KBM-7 (cell line): Measurements from ENCODE around the gene PMFBP1.

ENCODE experiments used
- DNase-seq: peaks from one replicate; pipeline ENCODE4 v3.0.0-alpha.2; 2015
- in situ Hi-C: fragments of 300-500 bp; cut with MboI; formaldehyde crosslinking; loops from 2 replicates; pipeline ENCODE4 v1.14.3; 2020; ENCODE audit warnings: low sequenced_read_pairs, low pct_unique_long_range_greater_than_20kb, mixed read lengths

Gene PMFBP1

DNA sequence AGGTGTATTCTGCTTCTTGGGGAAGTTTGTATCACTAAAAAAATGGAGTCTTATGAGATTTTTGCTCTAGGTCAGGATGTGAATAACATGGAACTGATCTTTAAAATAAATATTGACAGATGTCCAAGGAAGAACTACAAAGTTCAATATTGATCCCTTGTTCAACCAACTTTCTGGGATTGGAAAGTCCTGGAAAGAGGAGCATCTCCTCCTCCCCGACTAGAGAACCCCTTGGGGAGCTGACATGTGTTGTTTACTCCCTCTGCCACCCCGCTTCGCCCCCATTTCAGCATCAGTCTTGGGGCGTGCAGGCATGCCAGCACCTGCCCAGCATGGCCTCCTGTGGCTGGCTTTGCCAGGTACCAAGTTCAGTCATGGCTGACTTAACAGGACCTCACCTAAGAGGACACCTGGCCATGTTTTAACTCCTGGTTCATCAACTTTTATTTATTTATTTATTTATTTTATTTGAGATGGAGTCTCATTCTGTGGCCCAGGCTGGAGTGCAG, 33.8 kb downstream of the PMFBP1 start:
- in situ Hi-C loops = loop anchor here (25.0 kb wide), 1 partner anchor 324 kb away; no protein-coding TSS in a partner anchor
- no peak for DNase-seq

DNA sequence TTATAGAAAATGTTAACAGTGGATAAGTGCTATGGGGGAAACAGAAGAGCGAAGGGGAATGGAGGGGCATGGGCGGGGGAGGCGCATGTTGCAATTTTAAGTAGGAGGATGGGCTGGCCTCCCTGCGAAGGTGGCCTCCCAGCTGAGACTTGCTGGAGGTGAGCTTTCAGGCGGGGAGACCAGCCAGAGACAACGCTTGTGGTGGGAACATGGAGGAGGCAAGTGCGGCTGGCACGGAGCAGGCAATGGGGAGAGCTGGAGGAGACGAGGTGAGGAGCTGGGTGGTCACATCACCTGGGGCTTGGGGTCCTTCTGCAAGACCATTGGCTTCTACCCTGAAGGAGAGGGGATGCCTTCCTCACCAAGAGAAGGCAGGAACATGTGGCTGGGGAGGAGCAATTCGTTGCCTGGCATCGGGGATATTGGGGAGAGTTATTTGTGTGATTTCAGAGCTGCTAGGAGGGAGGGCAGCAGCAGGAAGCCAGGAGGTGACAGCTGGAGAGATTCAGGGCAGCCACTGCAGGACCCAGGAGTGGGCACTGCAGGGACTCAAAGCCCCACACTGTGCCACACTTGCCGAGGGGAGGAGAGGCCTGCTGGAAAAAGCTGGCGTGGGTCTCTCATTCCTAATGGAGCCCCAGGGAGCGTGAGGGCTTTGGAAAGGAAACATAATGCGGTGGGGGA, 34.4 kb downstream of the PMFBP1 start:
- in situ Hi-C loops = loop anchor here (25.0 kb wide), 1 partner anchor 325 kb away; no protein-coding TSS in a partner anchor
- DNase-seq = no peak

DNA sequence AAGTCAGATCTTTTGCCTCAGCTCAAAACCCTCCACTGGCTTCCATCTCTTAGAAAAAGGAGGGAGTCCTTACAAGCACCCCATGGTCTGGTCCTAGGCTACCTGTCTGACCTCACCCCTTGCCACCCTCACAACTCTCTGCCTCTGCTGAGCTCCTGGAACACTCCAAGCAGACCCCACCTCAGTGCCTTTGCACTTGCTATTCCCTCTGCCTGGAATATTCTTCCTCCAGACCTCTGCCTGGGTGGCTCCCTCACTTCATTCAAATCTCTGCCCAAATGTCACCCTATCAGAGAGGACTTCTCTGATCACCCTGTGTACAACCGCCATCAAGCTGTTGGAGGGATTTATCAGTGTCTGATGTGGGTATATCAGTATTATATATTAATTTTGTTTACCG, 37.4 kb downstream of the PMFBP1 start:
- no peak for DNase-seq
- in situ Hi-C loops = loop anchor here (25.0 kb wide), 1 partner anchor 328 kb away; no protein-coding TSS in a partner anchor

DNA sequence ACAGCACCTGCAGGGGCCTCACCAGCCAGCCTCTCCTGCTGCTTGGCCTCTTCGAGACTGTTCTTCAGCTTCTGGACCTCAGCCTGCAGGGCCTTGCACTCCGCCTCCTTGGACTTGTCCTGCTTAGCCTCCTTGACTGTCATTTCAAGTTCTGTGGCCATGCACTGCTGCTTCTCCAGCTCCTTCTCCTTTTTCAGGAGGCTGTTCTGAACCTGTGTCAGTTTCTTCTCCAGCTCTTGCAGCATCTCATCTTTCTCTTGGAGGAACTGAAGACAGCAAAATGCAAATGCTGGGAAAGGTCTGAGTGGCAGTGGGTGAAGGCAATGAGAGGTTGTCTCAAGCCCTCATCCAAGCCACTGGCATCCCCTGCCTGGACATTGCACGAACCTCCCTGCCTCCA, 39.2 kb downstream of the PMFBP1 start:
- in situ Hi-C loops = loop anchor here (25.0 kb wide), 1 partner anchor 330 kb away; no protein-coding TSS in a partner anchor
- DNase-seq = no peak

DNA sequence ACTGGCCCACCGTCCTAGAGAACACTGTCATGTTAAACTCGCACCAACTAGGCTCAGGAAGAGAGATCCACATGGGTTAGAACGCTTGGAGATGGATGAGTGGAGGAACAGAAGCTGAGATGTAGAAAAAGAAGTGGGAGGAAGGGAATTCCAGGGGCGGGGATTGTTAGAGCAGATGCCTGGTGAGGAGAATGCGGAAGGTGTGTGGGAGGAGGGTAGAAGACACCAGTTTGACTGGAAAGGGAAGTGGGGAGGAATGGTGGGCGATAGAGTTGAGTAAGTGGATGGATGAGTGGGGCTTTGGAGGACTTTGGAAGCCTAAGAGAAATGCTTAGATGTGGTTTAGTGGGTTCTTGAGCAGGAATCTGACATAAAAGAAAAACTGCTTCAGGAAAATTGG, 40.9 kb downstream of the PMFBP1 start:
- in situ Hi-C loops = loop anchor here (25.0 kb wide), 1 partner anchor 331 kb away; no protein-coding TSS in a partner anchor

DNA sequence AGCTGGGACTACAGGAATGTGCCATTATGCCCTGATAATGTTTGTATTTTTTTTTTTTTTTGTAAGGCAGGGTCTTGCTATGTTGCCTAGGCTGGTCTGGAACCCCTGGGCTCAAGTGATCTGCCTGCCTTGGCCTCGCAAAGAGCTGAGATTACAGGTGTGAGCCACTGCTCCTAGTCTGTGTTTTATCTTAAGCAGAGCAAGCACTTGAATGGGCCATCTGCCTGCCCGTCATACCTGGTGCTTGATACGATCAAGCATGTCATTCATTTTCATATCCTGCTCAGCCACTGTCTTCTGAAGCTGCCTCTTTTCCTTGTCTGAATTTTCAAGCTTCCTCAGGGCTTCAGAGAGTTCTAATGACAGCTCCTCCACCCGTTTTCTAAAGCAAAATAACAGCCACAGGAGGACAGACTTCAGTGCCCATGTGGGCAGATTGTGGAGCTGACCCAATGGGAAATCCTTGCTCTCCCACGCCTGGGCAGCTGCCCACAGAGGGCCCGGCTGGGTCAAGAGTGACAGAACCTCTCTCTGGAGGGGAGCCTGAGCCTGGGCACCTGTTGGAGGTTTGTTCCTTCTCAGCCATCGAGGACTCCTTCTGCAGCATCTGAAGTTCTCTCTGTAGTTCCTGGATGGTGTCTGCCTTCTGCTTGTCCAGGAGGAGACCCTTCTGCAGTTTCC, 41.8 kb downstream of the PMFBP1 start:
- DNase-seq = no peak
- in situ Hi-C loops = loop anchor here (25.0 kb wide), 1 partner anchor 332 kb away; no protein-coding TSS in a partner anchor

More for the DNA sequence above, 40.9 kb downstream of the PMFBP1 start:
- no peak for DNase-seq

DNA sequence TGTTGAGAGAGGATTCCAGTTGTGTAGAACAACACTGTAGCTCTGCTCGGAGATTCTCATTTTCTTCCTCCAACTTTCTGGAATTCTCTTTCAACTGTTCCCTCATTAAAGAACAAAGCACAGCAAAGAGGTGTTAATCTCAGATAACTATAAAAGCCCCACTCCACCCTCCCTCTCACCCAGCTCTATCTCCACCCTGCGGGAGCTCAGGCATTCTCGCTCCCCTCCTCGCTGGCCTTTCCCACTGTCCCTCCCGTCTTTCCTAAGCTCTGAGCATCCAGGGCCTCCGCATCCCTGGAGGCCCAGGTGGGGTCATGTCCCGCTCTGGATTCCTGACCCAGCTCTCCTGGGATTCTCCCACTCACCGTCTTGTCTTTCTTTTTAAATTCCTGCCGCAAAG, 43.3 kb downstream of the PMFBP1 start:
- in situ Hi-C loops = loop anchor here (25.0 kb wide), 1 partner anchor 334 kb away; no protein-coding TSS in a partner anchor
- no peak for DNase-seq

DNA sequence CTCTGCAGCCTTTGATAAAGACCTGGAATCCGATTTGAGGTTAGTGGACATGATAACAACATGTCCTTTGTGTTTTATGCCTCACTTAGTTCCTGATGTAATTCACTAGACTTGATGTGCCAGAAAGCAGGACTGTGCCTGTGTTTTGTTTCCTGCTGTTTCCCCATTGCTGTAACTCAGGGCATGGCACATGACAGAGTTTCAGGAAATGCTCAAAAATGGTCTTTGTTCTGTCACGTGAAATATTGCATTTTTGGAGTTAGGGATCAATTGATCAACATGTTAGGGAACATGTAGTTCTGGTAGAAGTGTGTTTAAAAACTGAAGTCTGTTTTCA, 45.6 kb downstream of the PMFBP1 start:
- in situ Hi-C loops = loop anchor here (25.0 kb wide), 1 partner anchor 336 kb away; no protein-coding TSS in a partner anchor
- no peak for DNase-seq

DNA sequence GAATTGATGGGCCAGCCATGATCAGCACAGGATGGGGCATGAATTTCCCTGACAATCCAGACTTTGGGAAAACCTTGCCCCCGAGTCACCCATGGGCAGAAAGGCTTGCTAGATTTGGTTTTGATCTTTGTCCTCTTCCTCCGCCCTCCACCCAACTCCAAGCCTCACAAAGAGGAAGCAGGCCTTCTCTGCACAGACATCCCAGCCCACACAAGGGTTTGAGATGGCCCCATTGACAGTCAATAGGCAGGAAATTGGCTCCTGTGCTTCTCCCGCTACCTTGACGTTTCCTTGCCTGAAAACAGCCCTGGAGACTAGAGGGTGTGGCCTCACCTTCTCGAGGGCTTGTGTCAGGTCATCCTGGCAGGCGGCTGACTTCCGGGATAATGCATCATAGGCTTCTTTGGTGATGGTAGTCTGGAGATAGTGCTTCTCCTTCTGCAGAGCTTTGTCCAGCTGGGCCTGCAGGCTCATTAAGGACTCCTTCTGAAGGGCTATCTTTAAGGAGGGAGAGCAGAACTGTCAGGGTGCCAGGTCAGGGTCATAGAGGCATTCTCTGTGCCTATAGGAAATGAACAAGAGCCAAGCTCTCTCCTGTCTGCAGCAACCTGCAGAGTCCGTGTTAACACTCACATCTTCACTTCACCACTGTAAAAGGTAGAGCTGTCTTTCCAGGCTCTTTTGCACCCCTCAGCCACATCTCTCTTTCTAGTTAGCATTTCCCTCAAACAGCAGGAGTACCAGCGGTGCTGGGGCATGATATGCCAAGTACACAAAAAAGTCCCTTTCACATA, 46.1 kb downstream of the PMFBP1 start:
- in situ Hi-C loops = loop anchor here (25.0 kb wide), 1 partner anchor 336 kb away; no protein-coding TSS in a partner anchor
- no peak for DNase-seq

DNA sequence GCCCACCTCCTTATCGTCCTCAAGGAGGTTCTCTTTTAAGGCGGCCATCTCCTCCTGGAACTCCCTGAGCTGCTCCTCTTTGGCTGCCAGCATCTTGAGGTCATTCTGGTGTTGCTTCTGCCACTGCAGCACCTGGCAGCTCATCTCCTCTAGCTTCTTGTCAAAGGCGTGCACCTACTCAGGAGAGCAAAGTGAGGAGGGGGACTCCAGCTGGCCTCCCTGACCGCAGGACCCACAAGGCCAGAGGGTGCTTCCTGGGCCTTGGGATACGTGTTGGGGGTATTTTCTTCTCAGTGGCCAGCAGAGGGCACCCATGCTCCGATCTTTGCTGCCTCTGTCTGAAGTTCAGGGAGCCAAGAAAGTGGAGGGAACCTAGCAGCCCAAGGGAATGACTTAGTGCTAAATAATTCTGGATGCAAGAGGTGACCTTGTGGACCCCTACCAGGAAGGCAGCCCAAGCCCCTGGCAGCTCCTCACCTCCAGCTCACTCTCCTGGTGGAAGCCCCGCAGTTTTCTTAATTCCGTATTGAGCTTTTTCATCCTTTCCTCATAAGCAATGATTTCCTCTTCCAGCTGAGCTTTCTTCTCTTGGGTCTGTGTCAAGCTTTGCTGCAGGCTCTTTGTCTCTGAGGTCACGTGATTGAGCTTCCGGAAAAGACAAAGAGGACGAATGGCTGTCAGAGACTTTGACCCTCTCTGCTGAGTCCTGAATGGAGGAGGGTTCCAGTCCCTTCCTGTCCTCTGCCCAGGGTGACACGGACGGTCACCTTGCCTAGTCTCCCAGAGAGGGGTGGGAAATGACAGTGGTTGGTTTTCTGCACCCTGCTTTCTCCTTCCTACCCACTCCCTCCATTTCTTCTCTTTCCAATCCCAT, 47.0 kb downstream of the PMFBP1 start:
- in situ Hi-C loops = loop anchor here (25.0 kb wide), 1 partner anchor 337 kb away; no protein-coding TSS in a partner anchor
- peak; percentile 64 for DNase-seq

DNA sequence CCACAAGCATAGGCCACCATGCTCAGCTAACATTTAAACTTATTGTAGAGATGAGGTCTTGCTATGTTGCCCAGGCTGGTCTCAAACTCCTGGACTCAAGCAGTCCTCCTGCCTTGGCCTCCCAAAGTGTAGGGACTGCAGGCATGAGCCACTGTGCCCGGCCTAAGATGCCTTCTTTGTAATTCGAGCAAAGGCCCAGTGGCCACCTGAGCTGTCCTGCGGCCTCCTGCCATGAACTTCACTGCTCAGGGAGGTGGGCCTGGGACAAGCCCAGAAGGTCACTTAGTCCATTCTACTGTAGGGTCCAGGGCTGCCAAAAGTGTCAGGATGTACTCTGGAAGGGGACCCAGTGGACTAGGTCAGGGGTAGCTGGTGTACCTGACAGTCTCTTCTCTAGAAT, 47.8 kb downstream of the PMFBP1 start:
- no peak for DNase-seq
- in situ Hi-C loops = no loop called here

DNA sequence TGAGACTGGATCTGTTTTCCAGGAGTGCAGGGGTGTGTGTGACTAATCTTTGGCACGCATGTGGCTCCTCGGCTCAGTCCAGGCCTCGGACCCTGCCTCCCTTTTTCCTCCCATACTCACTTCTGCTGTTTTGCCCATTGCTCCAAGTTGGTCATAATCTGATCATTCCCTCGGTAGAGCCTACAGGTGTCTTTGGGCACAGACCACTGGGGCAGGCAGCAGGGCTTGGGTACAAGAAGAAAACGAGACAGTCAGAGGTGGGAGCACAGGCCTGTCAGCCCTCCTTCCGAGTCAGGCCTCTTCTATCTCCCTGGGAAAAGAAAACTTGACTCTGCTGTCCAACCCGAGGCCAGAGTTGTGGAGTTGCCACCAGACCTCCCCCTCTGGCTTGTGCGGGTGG, 48.5 kb downstream of the PMFBP1 start:
- no peak for DNase-seq
- in situ Hi-C loops = no loop called here

DNA sequence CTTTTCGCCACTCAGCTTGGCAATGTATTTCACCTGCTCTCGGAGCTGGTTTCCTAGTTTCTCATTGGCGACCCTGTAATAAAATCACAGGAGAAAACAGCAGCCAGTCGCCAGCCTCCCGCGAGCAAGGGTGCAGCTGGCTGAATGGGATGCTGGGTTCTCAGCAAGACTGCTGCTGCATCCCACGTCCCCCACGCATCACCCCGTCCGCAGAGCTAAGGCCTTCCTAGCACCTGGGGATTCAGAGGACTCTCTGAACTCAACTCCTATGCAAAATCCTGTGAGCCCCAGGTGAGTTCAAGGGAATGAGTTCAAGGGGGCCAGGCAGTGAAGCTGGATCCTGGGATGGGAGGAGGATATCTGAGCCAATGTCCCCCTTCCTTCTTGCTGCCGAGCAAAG, 49.0 kb downstream of the PMFBP1 start:
- DNase-seq = no peak
- in situ Hi-C loops = no loop called here

DNA sequence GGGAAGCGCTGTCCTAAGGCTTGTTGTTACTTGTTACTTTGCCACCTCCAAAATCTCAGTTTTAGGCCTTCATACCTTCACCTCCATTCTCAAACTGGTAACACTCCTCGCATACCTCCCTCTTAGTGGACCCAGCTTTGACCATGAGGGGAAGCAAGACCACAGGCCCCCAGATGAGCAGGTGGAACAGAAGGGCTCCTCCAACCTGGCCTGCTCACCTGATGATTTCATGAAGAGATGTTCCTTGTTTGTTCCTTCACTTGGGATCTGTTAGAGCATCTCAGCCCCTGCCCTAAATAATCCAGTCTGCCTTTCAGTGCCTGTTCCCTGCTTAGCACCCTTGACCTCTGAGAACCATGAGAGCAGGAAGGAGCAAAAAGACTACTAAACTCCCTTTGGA, 49.6 kb downstream of the PMFBP1 start:
- no peak for DNase-seq
- in situ Hi-C loops = no loop called here

DNA sequence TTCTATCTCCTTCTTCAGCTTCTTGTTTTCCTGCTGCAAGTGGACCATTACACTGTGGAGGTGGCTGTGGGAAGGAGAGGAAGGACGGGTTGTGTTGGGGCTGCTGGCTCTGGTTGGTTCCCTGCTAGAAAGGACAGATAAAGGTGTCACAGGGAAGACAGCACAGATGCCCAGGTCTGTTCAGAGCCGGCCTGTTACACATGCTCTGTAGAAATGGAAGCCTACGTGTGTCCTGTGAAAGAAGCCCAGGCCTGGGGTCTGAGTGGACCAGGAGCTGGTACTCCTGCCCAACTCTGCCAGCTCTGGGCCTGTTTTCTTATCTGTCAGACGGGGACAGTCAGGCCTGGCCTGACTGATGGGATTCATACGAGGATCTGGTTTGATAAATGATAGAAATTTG, 51.9 kb downstream of the PMFBP1 start:
- in situ Hi-C loops = no loop called here
- DNase-seq = no peak

DNA sequence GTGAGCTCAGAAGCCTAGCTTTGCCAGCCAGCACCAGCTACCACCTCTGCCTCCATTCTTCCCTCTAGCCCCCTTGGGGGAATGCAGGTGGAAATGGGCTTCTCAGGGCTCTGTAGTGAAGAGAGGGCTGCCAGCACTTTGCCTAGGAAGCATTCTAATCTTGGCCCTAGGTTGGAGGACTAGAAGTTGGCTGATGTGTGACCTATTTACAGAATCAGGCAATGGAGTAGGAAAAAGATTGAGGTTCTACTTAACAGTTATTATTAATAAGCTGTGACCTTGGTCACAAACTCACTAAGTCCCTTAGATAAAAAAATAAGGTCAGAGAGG, 58.4 kb downstream of the PMFBP1 start:
- no peak for DNase-seq
- in situ Hi-C loops = no loop called here

DNA sequence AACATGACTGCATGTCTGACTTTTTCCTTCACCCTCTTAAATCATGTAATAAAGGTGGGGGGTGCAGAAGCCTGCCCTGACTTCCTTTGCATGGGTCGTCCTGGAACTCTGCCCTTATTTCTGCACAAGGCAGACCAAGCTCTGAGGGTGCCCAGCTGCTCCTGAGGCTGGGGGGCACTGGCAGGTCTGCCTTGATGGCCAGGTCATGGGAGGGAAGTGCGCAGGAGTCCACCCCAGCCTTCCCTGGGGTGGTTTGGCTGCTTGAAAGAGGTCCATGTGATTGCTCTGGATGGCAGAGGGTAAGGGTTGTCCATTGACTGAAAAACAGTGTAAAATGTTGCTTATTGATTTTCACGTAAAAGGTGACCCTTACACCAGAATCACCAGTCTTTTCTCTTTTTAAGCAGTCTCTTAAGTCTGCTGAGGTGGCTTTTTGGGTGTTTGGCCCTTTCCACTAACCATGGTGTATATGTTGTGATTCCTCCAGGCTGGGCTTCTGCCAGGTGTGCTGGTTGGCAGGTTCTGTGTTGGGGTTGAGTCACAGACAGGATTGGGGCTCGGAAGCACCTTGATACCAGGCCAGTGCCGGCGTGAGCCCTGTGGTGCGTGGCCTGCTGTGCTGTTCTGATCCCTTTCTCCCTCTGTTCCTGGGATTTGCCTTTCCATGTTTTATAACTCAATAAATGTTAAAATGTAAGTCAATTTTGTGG, 58.9 kb downstream of the PMFBP1 start:
- no peak for DNase-seq
- in situ Hi-C loops = no loop called here

DNA sequence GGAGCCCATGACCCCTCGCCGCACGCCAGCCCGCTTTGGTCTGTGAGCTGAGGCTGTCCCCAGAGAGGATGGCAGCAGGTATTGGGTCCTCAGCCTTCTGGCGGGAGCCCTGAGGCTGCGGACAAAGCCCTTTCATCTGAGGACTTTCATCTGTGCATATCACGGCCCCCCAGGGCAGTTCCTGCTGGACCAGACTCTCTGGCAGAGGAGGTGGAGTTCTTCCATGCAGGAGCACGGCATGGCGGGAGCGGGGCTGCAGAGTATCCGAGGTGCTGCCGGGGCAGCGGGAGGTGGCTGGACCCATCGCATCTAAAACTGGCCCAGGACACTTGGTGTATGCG, 59.5 kb downstream of the PMFBP1 start:
- DNase-seq = no peak
- in situ Hi-C loops = no loop called here
